ENCODE data around the gene CEP72. TPM values are rescaled to one million over a fixed set of nuclear protein-coding genes. Genes with fewer than 3 reads are reported as not detected.
A peak's percentile ranks its signal among the peaks of the same experiment; 100 is the strongest.
"Not testable (repeated sequence)": the region's sequence is repeated elsewhere in the genome, so short reads cannot be mapped to it uniquely, and the experiment has no call there.

CEP72 gene
- total and polyA plus RNA-seq, 2 of the 13 experiments (the other 11 are each of a cell fraction or from before 2014, with no cell fraction given) = 3.4 to 9.4 TPM

GRCh38 chr5:604391-604831 is 7.7 kb upstream of the CEP72 start:
- Histone ChIP-seq H3K9me3 (ENCODE audit: low read length) (no peaks in the 10 kb centered on the region), H3K27me3 (ENCODE audit: control insufficient read depth in 1 of 2, insufficient read depth in 2 of 2, low read length in 2 of 2) (peaks cover 16 to 63% of the 10 kb centered on the region in 2 experiments), H3K4me3 (replicated peaks in 1 of 3; ENCODE audit: insufficient read depth in 1 of 3, low read depth in 2 of 3, low read length in 3 of 3) (no peak overlapping the region), H3K27ac (ENCODE audit: extremely low read length, insufficient read depth, low read length) (no peak overlapping the region), H3K4me1 (ENCODE audit: insufficient read depth, low read length) (peaks cover 37% of the 10 kb centered on the region), H3K79me2 (ENCODE audit: insufficient read depth, low read length) (no peaks in the 10 kb centered on the region), H3K9ac (ENCODE audit: insufficient read depth, low read depth, low read length) (no peak overlapping the region), H4K20me1 (ENCODE audit: insufficient read depth, low read length) (no peaks in the 10 kb centered on the region), H3K4me2 (ENCODE audit: low read depth, low read length) (no peak overlapping the region), H3K36me3 (replicated peaks in 1 of 2; ENCODE audit: control insufficient read depth in 1 of 2, insufficient read depth in 2 of 2, low read length in 2 of 2) (no peaks in the 10 kb centered on the region), H2AFZ (ENCODE audit: low read length) (no peak overlapping the region)
- no peak for FAIRE-seq
- peak; percentile 32; the same call in 1 of the 2 replicates for TF ChIP-seq ZNF768 (CRISPR knock-in tag; IDR thresholded peaks at IDR 0.05)
- no peak for TF ChIP-seq BCL3 (CRISPR knock-in tag; IDR thresholded peaks at IDR 0.05)
- BruUV-seq (replicated peaks) = no TSS peak
- in situ Hi-C loops (cut with HindIII; ENCODE audit: extremely low pct_ligation_motif_present, low pct_unique_long_range_greater_than_20kb) = no loop called here
- intact Hi-C loops (cut with micrococcal nuclease; ENCODE audit: unreplicated experiment) = no loop called here
- 5% methylated on average over 4 of the region's 12 CpGs for WGBS (ENCODE audit: low lambda C conversion rate)
- peak; percentile 45 for ATAC-seq
- no peak for DNase-seq (ENCODE audit: low spot score)
- CTCF ChIA-PET (ENCODE audit: low intra/inter-chr PET ratio, low total read pairs) = no interaction called here
- POLR2A ChIA-PET = no interaction called here

GRCh38 chr5:605090-605489 is 7.0 kb upstream of the CEP72 start:
- BruUV-seq (replicated peaks); H3K4me2 ChIP-seq (ENCODE audit: low read depth, low read length); H3K36me3 ChIP-seq (replicated peaks in 1 of 2; ENCODE audit: control insufficient read depth in 1 of 2, insufficient read depth in 2 of 2, low read length in 2 of 2); in situ Hi-C loops (cut with HindIII; ENCODE audit: extremely low pct_ligation_motif_present, low pct_unique_long_range_greater_than_20kb); ATAC-seq; H3K4me3 ChIP-seq (replicated peaks in 1 of 3; ENCODE audit: insufficient read depth in 1 of 3, low read depth in 2 of 3, low read length in 3 of 3); H3K9me3 ChIP-seq (ENCODE audit: low read length); intact Hi-C loops (cut with micrococcal nuclease; ENCODE audit: unreplicated experiment); H3K9ac ChIP-seq (ENCODE audit: insufficient read depth, low read depth, low read length); H3K79me2 ChIP-seq (ENCODE audit: insufficient read depth, low read length); H2AFZ ChIP-seq (ENCODE audit: low read length); H3K27ac ChIP-seq (ENCODE audit: extremely low read length, insufficient read depth, low read length); CTCF ChIA-PET (ENCODE audit: low intra/inter-chr PET ratio, low total read pairs); H4K20me1 ChIP-seq (ENCODE audit: insufficient read depth, low read length); DNase-seq (ENCODE audit: low spot score); FAIRE-seq; POLR2A ChIA-PET: not testable (repeated sequence)
- Histone ChIP-seq H3K27me3 (ENCODE audit: control insufficient read depth in 1 of 2, insufficient read depth in 2 of 2, low read length in 2 of 2) (peaks cover 16 to 58% of the 10 kb centered on the region in 2 experiments), H3K4me1 (ENCODE audit: insufficient read depth, low read length) (peaks cover 37% of the 10 kb centered on the region)
- 41% methylated on average over 6 of the region's 6 CpGs for WGBS (ENCODE audit: low lambda C conversion rate)
- TF ChIP-seq ZSCAN22 (CRISPR knock-in tag; IDR thresholded peaks at IDR 0.05) = peak; percentile 97

Data from HepG2 (cell line).